Measurements from ENCODE around the gene ZBED6. TPM values are rescaled to one million over a fixed set of nuclear protein-coding genes. Genes with fewer than 3 reads are reported as not detected.

The ZBED6 gene
- total and polyA plus RNA-seq, 9 of the 15 experiments (the other 6 are each of a cell fraction or from before 2014, with no cell fraction given), result 0.21 to 16.6 (median 5.0) TPM

DNA sequence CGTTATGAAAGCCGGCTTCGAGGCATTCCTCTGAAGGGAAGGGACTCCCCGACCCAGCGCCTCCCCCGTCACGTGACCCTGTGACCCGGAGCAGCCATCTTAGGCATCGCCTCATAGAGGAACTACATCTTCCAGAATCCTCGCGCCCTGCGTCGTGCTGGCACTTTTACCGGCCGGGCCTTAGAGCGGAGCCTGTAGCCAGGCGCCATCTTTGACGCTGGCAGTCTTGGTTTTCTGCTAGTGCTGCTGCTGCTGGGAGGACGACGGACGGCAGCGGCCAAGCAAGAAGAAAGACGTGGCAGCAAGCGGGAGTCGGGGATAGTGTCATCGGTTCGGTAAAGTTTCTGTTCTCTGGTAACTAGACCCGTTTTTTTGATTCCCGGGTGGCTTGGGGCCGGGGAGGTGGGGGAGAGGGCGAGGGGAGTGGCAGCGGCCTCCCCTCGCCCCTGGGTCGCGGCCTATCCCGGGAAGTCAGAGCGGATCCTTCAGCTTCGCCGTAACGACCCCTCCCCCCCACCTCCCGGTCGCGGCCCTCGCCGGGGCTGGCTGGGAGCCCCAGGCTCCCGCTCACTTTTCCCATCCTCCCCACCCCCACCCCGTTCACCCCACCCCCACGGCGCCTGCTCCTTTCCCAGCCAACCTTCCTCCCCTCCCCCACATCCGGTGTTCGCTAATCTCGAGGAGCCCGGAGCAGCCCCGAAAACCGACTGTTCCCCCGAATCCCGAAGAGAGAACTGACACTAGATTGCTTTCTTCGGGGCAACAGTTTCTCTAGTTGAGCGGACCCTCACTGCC is at the start of gene ZBED6, which contains the start of gene ZC3H11A (continued):
- TF ChIP-seq DIDO1 (tag; IDR thresholded peaks at IDR 0.05; ENCODE audit: low read depth) (0 out of 2 replicates have a peak, but pooled peaks have one; percentile 44), PTTG1 (tag; IDR thresholded peaks at IDR 0.05; ENCODE audit: low read depth) (no peak), CAMTA2 (CRISPR knock-in tag; conservative IDR thresholded peaks at IDR 0.05) (no peak), ZNF212 (CRISPR knock-in tag; IDR thresholded peaks at IDR 0.05) (no peak; the same call in 1 of the 2 replicates), ZNF561 (CRISPR knock-in tag; conservative IDR thresholded peaks at IDR 0.05) (0 out of 2 replicates have a peak, but pooled peaks have one; percentile 49), ILK (tag; IDR thresholded peaks at IDR 0.05; ENCODE audit: borderline replicate concordance, low read depth) (no peak), NCOR1 (IDR thresholded peaks at IDR 0.05) (peak; percentile 13; the same call in 1 of the 2 replicates), ETV5 (CRISPR knock-in tag; IDR thresholded peaks at IDR 0.05; ENCODE audit: low read depth) (peak; percentile 61), EGR1 (conservative IDR thresholded peaks at IDR 0.05) (peak; percentile 53; the same call in 1 of the 2 replicates), ZNF184 (CRISPR knock-in tag; IDR thresholded peaks at IDR 0.05) (no peak), HDAC2 (IDR thresholded peaks at IDR 0.05) (0 out of 2 replicates have a peak, but pooled peaks have one; percentile 35), SMC3 (conservative IDR thresholded peaks at IDR 0.05; ENCODE audit: insufficient read depth, low read depth, low read length) (no peak), TCF7L2 (IDR thresholded peaks at IDR 0.05; ENCODE audit: low read depth, low read length) (0 out of 2 replicates have a peak, but pooled peaks have one; percentile 33), TCF3 (CRISPR knock-in tag; IDR thresholded peaks at IDR 0.05) (peak; percentile 22; the same call in 1 of the 2 replicates), MCM2 (IDR thresholded peaks at IDR 0.05; ENCODE audit: low read depth) (no peak), NCOA6 (IDR thresholded peaks at IDR 0.05) (no peak)
- TF ChIP-seq, protein P1, sequence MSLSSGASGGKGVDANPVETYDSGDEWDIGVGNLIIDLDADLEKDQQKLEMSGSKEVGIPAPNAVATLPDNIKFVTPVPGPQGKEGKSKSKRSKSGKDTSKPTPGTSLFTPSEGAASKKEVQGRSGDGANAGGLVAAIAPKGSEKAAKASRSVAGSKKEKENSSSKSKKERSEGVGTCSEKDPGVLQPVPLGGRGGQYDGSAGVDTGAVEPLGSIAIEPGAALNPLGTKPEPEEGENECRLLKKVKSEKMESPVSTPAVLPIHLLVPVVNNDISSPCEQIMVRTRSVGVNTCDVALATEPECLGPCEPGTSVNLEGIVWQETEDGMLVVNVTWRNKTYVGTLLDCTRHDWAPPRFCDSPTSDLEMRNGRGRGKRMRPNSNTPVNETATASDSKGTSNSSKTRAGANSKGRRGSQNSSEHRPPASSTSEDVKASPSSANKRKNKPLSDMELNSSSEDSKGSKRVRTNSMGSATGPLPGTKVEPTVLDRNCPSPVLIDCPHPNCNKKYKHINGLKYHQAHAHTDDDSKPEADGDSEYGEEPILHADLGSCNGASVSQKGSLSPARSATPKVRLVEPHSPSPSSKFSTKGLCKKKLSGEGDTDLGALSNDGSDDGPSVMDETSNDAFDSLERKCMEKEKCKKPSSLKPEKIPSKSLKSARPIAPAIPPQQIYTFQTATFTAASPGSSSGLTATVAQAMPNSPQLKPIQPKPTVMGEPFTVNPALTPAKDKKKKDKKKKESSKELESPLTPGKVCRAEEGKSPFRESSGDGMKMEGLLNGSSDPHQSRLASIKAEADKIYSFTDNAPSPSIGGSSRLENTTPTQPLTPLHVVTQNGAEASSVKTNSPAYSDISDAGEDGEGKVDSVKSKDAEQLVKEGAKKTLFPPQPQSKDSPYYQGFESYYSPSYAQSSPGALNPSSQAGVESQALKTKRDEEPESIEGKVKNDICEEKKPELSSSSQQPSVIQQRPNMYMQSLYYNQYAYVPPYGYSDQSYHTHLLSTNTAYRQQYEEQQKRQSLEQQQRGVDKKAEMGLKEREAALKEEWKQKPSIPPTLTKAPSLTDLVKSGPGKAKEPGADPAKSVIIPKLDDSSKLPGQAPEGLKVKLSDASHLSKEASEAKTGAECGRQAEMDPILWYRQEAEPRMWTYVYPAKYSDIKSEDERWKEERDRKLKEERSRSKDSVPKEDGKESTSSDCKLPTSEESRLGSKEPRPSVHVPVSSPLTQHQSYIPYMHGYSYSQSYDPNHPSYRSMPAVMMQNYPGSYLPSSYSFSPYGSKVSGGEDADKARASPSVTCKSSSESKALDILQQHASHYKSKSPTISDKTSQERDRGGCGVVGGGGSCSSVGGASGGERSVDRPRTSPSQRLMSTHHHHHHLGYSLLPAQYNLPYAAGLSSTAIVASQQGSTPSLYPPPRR (CRISPR knock-in tag; IDR thresholded peaks at IDR 0.05; ENCODE audit: borderline replicate concordance), result no peak

Measured in K562 (cell line).